WTC11 (cell line): ENCODE measurements around the gene TMEM252.

Experiments
- ATF6 ChIP-seq: sonication (generic); formaldehyde crosslinking; IDR thresholded peaks from 2 replicates; pipeline ENCODE4 v1.8.1; 2023; ENCODE audit warnings: mild to moderate bottlenecking, missing genetic modification reagents
- CREB1 ChIP-seq: sonication (generic); formaldehyde crosslinking; IDR thresholded peaks from 2 replicates; pipeline ENCODE4 v1.8.0; 2023; ENCODE audit warnings: mild to moderate bottlenecking, missing genetic modification reagents
- CTCF ChIP-seq: fragments of 200-600 bp; IDR thresholded peaks from 2 replicates; pipeline ENCODE4 v1.8.0; 2022; ENCODE audit warnings: antibody characterized with exemption
- E2F4 ChIP-seq: sonication (generic); formaldehyde crosslinking; IDR thresholded peaks from 2 replicates; pipeline ENCODE4 v1.8.1; 2022; ENCODE audit warnings: low read depth, mild to moderate bottlenecking, moderate library complexity, missing genetic modification reagents, borderline replicate concordance
- E2F5 ChIP-seq: sonication (generic); formaldehyde crosslinking; IDR thresholded peaks from 2 replicates; pipeline ENCODE4 v1.8.1; 2022; ENCODE audit warnings: mild to moderate bottlenecking, moderate library complexity, missing genetic modification reagents
- FOXP1 ChIP-seq: sonication (generic); formaldehyde crosslinking; IDR thresholded peaks from 2 replicates; pipeline ENCODE4 v1.8.0; 2022; ENCODE audit warnings: missing genetic modification reagents, mild to moderate bottlenecking, moderate library complexity, borderline replicate concordance
- MAX ChIP-seq: sonication (generic); formaldehyde crosslinking; IDR thresholded peaks from 2 replicates; pipeline ENCODE4 v1.8.0; 2022; ENCODE audit warnings: mild to moderate bottlenecking, missing genetic modification reagents
- MXD4 ChIP-seq: fragments of 250-450 bp; sonication (Bioruptor Pico); IDR thresholded peaks from 2 replicates; pipeline ENCODE4 v1.8.0; 2021; ENCODE audit warnings: mild to moderate bottlenecking, moderate library complexity, borderline replicate concordance
- PRDM15 ChIP-seq: sonication (generic); formaldehyde crosslinking; IDR thresholded peaks from 2 replicates; pipeline ENCODE4 v1.8.0; 2022; ENCODE audit warnings: missing genetic modification reagents
- USF2 ChIP-seq: sonication (generic); formaldehyde crosslinking; IDR thresholded peaks from 2 replicates; pipeline ENCODE4 v1.8.1; 2023; ENCODE audit warnings: mild to moderate bottlenecking, missing genetic modification reagents, moderate library complexity
- ZNF263 ChIP-seq: sonication (generic); formaldehyde crosslinking; IDR thresholded peaks from 2 replicates; pipeline ENCODE4 v1.8.1; 2022; ENCODE audit warnings: low read depth, mild to moderate bottlenecking, moderate library complexity, missing genetic modification reagents

GRCh38 chr9:68532131-68532530, 8.6 kb downstream of the TMEM252 start:
- TF ChIP-seq CREB1 (CRISPR knock-in tag) (no peak), CTCF (no peak), PRDM15 (no peak), MXD4 (no peak), ZNF263 (CRISPR knock-in tag) (no peak), E2F5 (CRISPR knock-in tag) (no peak), ATF6 (CRISPR knock-in tag) (no peak), E2F4 (CRISPR knock-in tag) (no peak), USF2 (CRISPR knock-in tag) (no peak), FOXP1 (CRISPR knock-in tag) (no peak), MAX (no peak)
